Cardiac fibroblast (primary cell): Measurements from ENCODE around the gene NUDT21.

Source experiments
- DNase-seq, 2 donors: peaks; one replicate each; pipeline versions ENCODE4 v3.0.0 to v3.0.0-alpha.2; 2010; ENCODE audit warnings: low read depth in 2 of 2
- H3K4me3 ChIP-seq, 2 donors: replicated peaks in 1 of 2; 1 replicate in 1 of 2; 2 replicates in 1 of 2; pipeline ENCODE4 v1.5.1; 2011; ENCODE audit warnings: low read depth in 2 of 2, low read length in 2 of 2, mild to moderate bottlenecking in 2 of 2, moderate library complexity in 1 of 2
- CTCF ChIP-seq: IDR thresholded peaks from one replicate; pipeline ENCODE4 v1.5.1; 2011; ENCODE audit warnings: low read depth, mild to moderate bottlenecking, low read length, inconsistent platforms

The NUDT21 gene

GRCh38 chr16:56409195-56409594 is 41.9 kb downstream of the NUDT21 start:
- no peak for TF ChIP-seq CTCF
- DNase-seq = peak; percentile 43 to 74
- no peak overlapping the region for H3K4me3 ChIP-seq

GRCh38 chr16:56408379-56409098 is 42.6 kb downstream of the NUDT21 start:
- no peak for TF ChIP-seq CTCF
- DNase-seq = no peak
- no peak overlapping the region for H3K4me3 ChIP-seq

GRCh38 chr16:56405977-56406672 is 45.0 kb downstream of the NUDT21 start:
- no peak for DNase-seq
- H3K4me3 ChIP-seq = no peak overlapping the region
- TF ChIP-seq CTCF = no peak

- TF ChIP-seq CTCF = peak; percentile 43
- no peak for DNase-seq
- H3K4me3 ChIP-seq = no peak overlapping the region
Observed at GRCh38 chr16:56401482-56401881, 49.6 kb downstream of the NUDT21 start.

- no peak for DNase-seq
- no peak overlapping the region for H3K4me3 ChIP-seq
- no peak for TF ChIP-seq CTCF
Observed at GRCh38 chr16:56400458-56400857, 50.7 kb downstream of the NUDT21 start.

- no peak for DNase-seq
- no peak overlapping the region for H3K4me3 ChIP-seq
- no peak for TF ChIP-seq CTCF
Observed at GRCh38 chr16:56399486-56399885, 51.6 kb downstream of the NUDT21 start.
